Activated CD4-positive, alpha-beta T cell treated with anti-CD3 and anti-CD28 coated beads for 1 hour (primary cell): ENCODE measurements around the gene GGN.
"Not testable (repeated sequence)": the region's sequence is repeated elsewhere in the genome, so short reads cannot be mapped to it uniquely, and the experiment has no call there.

Experiments used
- DNase-seq: peaks from one replicate; pipeline ENCODE4 v3.0.0-alpha.2; 2020

The GGN gene, protein sequence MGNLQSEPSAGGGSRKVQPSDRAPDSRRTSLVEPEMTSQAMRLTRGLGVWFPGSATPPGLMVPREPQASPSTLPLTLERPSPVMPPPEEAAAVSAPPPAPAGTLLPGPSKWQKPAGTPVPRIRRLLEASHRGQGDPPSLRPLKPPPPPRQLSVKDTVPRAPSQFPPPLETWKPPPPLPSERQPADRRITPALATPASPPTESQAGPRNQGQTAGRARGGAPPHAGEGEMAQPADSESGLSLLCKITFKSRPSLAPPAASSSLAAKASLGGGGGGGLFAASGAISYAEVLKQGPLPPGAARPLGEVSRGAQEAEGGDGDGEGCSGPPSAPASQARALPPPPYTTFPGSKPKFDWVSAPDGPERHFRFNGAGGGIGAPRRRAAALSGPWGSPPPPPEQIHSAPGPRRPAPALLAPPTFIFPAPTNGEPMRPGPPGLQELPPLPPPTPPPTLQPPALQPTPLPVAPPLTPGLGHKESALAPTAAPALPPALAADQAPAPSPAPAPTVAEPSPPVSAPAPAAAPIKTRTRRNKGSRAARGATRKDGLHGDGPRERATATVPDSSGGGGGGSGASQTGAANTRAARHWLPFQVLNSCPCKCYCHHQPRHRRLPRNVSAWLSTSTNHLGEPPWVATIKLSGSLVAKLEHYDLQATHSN

DNA sequence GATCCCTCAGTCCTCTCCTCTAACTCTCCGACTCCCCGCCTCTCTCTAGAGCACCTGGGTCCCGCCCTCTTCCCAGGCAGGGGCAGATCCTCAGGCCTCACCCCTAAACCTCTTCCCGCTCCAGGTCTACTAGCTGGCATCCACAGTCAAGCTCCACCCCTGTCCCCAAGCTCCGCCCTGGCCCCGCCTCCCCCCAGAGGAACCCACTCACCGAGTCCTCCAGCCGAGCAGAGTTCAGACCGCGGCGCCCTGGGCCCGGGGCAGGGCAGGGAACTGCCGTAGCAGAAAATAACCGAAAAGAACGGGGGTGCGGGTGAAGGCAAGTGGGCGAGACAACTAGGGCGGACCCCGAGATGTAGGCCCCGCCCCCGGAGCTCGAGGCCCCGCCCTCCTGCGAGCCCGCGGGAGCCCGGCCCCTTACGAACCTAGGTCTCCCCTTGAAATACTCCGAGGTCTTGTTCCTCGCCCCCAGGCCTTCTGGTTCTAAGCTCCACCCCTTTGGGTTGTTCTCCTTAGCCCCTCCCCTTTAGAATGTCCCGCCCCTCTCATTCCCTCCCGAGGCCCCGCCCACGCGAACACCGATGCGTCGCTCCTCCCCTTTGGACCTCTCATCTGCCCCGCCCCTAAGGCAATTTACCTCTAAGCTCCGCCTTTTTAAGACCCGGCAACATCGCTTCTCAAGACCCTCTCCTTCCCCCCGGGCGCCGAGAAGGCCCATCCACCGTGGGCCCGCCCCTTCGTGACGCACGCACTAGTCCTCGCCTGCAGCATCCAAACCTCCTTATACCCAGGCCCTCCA lies at the start of gene GGN:
Gene GGN (minus strand): TSS at position 485 of the 799 bp plus-strand sequence. CDS start 773 bp downstream, outside the sequence.
- DNase-seq = peak; percentile 61

DNA sequence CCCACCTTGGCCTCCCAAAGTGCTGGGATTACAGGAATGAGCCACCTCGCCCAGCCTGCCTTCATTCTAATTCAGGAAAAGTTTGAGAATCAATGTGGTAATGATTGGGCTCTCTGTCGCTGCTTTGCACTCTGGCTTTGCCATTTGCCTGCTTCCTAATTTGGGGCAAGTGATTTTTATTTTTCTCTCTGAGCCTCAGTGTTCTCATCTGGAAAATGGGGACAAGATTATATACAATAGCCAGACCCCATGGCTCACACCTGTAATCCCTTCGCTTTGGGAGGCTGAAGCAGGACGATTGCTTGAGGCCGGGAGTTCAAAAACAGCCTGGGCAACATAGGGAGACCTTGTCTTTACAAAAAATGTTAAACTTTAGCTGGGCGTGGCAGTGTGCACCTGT lies 49.5 kb upstream of the GGN start:
- no peak for DNase-seq

GRCh38 chr19:38434549-38435051 lies 46.8 kb upstream of the GGN start:
- DNase-seq = no peak

DNA sequence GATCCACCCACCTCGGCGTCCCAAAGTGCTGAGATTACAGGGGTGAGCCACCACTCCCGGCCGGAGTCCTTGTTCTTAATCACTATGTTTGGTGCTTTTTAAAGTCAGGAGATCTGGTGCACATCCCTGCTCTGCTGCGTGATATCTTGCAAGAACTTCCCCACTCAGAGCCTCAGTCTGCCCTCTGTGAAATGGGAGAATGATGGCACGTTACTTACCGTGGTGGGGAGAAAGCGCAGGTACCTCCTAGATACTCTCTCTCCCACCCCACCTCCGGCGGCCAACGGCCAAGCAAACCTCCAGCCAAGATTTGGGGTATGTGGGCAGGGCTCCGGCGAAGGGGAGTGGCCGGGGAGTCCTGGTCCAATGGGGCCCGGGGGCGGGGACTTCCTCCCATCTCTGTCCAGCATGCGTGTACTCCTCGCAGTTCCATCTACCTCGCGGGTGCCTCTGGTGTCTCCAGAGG lies 45.5 kb upstream of the GGN start, which contains the start of gene RYR1:
Gene RYR1 (plus strand): TSS at position 424 of the 466 bp plus-strand sequence. CDS start 139 bp downstream, outside the sequence.
- peak; percentile 13 for DNase-seq

GRCh38 chr19:38430931-38431330 lies 43.1 kb upstream of the GGN start:
- DNase-seq = no peak

GRCh38 chr19:38429811-38430156 lies 42.0 kb upstream of the GGN start:
- no peak for DNase-seq

GRCh38 chr19:38429055-38429810 lies 41.4 kb upstream of the GGN start:
- no peak for DNase-seq

DNA sequence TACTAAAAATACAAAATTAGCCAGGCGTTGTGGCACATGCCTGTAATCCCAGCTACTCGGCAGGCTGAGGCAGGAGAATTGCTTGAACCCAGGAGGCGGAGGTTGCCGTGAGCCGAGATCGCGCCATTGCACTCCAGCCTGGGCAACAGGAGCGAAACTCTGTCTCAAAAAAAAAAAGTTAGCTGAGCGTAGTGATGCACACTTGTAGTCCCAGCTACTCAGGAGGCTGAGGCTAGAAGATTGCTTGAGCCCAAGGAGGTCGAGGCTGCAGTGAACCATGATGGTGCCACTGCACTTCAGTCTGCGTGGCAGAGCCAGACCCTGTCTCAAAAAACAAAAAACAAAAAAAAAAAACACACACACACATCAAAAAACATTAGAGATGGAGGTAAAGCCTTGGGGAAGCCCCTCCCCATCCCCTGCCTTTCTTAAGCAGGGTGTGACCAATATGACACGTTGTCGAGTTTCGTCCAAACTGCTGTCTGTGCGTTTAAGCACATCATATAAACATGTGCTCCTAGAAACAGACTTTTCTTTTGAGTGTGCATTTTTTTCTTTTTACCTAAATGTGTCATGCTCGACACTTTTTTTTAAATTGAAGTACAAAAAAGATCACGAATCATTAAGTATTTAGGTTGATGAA lies 39.3 kb upstream of the GGN start:
- DNase-seq = not testable (repeated sequence)

DNA sequence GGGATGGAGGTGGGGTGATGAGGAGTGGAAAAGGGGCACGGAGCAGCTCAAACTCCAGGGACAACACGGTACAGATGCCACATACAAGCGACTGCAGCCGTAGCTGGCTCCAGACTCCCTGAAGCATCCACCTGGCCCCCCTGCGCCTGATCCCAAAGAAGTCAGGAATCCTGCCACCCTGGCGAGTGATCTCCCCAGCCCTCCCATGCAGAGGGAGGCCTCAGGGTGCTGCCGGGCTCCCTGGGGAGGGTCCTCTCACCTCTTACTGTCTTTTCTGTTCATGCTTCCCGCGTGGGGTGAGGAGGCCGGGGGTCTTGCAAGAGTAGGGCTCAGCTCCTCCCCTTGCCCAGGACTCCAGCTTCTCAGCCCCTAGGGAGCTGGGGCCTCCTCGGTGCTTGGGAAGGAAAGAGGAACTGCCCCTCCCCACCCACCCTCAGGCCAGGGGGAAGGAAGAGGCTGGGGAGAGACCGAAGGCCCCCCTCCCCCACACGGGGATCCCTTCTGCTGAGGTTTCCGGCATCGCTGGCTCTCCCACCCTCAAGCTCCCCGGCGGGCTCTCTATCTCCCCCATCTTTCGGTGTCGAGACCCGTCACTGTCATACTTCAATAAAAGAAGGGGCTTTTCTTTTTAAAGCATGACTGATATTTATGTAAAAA lies 38.1 kb upstream of the GGN start, which contains the start of gene RASGRP4:
Gene RASGRP4 (minus strand): TSS at position 410 of the 657 bp plus-strand sequence. CDS start 128 bp downstream, at position 282.
- no peak for DNase-seq

DNA sequence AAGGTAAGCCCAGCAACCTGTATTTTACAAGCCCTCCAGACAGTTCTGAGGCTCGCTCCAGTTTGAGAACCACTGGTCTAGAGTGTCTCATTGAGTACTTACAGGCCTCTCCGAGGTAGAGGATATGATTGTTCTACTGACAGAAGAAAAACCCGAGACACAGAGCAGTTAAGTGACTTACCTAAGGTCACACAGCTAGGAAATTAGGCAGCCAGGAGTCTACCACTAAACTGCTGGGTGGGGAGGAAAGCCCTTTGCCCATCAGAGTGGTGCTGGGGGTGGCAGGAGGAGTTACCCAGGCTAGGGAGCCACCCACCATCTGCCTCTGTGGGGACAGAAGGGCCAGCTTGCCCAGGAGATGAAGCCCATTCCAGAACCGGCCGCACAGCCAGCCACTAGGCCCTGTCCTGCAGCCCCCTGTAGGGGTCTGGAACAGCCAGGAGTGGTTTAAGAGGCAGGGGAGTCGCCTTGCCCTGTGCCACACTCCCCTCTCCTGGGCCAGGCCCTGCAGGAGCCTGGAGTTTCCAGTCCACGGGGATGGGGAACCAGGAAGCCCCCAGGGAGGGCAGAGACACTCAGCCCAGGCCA lies 37.5 kb upstream of the GGN start:
- DNase-seq = no peak

DNA sequence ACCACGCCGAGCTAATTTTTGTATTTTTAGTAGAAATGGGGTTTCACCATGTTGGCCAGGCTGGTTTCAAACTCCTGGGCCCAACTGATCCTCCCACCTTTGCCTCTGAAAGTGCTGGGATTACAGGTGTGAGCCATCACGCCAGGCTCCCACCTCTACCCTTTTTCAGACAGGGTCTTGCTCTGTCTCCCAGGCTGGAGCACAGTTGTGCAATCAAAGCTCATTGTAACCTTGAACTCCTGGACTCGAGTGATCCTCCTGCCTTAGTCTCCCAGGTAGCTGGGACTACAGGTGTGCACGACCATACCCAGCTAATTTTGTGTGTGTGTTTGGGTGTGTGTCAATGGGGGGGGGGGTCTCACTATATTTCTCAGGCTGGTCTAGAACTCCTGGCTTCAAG lies 36.4 kb upstream of the GGN start:
- DNase-seq = no peak

GRCh38 chr19:38422438-38422837 lies 34.6 kb upstream of the GGN start:
- DNase-seq = no peak

GRCh38 chr19:38421856-38422255 lies 34.0 kb upstream of the GGN start:
- no peak for DNase-seq

DNA sequence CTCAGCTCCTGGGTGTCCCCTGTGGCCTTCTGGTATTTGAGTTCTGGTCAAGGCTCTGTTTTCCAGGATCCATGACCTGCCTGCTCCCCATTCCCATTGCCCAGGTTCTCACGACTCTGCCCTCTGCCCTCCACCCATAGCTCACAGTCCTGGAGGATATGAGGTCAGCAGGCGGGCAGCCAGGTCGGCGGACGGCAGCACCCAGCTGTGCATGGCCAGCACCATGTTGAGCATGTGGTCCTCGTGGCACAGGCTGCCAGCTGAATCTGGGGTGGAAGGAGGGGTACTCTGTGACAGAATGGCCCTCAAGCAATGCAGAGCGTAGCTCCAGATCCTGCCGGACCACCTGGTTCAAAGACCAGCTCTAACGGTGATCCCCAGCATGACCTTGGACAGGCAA lies 33.1 kb upstream of the GGN start:
- DNase-seq = no peak

DNA sequence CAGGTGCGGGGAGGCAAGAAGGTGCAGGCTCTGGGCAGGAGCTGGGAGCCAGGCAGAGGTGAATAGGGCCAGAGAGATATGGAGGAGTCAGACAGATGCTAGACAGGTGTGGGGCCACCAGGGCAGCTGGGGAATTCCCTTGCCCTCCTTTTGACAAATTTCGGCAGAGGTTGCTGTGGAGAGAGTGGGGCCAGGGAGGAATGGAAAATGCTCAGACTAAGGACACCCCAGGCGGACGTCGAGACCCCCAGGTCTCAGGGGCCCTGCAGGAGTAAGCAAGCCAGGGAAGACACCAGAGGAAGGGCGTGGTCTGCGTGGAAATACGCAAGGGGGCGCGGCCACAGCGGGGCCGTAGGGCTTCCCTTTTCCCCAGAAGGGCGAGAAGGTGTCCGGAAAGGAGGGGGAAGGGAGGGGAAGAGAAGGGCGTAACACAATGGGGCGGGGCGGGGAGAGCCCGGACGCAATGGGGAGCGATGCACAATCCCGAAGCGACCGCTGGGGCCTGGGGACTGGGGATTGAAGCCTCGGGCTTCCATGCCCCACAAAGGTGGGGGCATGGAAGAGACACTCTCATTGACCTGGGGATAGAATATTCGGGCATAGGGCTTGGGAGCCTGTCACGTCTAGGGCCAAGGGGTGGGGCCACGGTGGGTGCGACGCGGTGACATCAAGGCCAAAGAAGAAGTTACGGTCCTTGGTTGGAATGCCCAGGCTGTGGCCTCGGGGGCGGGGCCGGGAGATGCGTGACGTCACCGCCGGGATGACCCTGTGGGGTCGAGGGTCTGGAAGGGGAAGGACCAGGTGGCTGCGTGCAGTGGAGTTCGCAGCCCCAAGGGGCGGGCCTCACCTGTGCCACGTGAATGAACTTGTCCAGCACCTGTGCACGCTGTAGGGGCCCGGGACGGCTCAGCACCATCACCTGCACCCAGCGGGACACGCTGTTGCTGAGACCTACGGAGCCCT lies 30.0 kb upstream of the GGN start:
- DNase-seq = no peak

DNA sequence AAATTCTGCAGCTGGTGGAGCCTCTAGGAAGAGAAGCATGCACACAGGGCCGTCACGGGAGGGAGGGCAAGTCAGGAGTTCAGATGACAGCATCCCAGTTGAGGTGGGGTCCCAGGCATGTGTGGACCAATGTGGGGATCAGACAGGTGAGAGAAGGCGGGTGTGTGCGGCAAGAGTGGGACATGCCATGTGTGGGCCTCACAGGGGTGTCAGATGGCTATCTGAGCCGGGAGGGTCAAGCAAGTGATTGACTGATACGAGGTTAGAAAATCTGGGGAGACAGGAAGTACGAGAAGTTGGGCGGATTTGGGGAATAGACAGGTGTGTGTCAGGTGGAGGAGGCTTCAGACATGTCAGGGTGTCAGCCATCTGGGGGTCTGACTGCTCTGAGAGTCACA lies 29.3 kb upstream of the GGN start:
- no peak for DNase-seq

DNA sequence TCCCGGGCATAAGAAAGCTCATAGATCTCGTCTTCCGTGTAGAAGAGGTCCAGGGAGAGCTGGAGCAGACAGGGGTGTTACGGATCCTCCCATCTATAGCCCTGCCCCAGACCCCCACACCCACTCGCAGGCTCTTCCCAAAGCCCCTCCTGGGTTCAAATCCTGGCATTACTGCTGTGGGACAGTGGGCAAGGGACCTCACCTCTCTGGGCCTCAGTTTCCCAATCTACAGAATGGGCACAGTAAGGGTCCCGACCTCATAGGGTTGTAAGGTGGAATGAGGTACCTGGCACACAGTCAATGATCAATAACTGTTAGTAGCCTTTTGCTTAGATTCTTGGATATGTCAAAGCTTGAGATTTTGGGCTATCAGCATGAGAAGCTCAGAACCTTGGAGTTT lies 25.6 kb upstream of the GGN start:
- DNase-seq = no peak

GRCh38 chr19:38412961-38413360 lies 25.1 kb upstream of the GGN start:
- no peak for DNase-seq

DNA sequence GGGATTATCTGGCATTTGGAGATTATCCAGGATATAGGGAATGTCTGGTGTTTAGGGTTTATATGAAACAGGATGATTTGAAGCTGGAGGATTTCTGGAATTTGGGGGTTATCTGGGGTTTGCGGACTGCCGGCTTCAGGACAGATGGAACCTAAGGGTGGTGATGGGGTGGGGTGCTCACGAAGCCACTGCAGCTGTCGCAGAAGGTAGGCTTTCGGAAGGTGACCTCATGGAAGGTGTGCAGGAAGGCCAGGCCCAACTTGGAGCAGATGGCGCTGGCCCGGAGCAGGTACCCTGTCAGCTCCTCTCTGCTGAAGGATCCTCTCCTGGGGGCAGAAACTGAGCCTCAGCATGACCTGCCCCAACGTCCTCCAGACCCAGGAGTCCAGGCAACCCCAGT lies 24.7 kb upstream of the GGN start:
- no peak for DNase-seq

DNA sequence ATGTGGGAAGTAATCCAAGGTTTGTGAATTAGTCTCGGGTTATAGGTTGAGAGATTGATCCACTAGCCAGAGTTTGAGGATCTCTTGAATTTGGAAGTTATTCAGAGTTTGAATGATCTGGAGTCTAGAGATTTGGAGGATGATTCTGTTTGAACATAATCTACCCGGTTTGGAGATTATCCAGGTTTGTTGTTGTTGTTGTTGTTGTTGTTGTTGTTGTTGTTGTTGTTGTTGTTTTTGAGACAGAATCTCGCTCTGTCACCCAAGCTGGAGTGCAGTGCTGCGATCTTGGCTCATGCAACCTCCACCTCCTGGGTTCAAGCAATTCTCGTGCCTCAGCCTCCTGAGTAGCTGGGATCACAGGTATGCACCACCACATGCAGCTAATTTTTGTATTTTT lies 24.1 kb upstream of the GGN start:
- DNase-seq = not testable (repeated sequence)
